GM19238 (cell line): ENCODE results near the gene OR4D11.
A peak's percentile ranks its signal among the peaks of the same experiment; 100 is the strongest.
"Not testable (repeated sequence)": the region's sequence is repeated elsewhere in the genome, so short reads cannot be mapped to it uniquely, and the experiment has no call there.

Experiments used
- DNase-seq: peaks from one replicate; pipeline ENCODE4 v3.0.0; 2011; ENCODE audit warnings: low spot score; ENCODE audit not compliant: insufficient read length

The OR4D11 gene

GRCh38 chr11:59547605-59548308 lies 44.4 kb downstream of the OR4D11 start:
- DNase-seq = not testable (repeated sequence)

- no peak for DNase-seq
Observed at GRCh38 chr11:59548309-59548656, 44.9 kb downstream of the OR4D11 start.

GRCh38 chr11:59550368-59550841 lies 47.0 kb downstream of the OR4D11 start:
- DNase-seq = peak; percentile 61

GRCh38 chr11:59550842-59551658 lies 47.7 kb downstream of the OR4D11 start:
- DNase-seq = no peak

GRCh38 chr11:59551659-59552521 lies 48.5 kb downstream of the OR4D11 start:
- no peak for DNase-seq

- no peak for DNase-seq
Observed at GRCh38 chr11:59552844-59553243, 49.5 kb downstream of the OR4D11 start.

- DNase-seq = no peak
Observed at GRCh38 chr11:59553323-59553722, 49.9 kb downstream of the OR4D11 start.
